H9 (cell line): ENCODE results near the gene THBS4. TPM values are rescaled to one million over a fixed set of nuclear protein-coding genes. Genes with fewer than 3 reads are reported as not detected.

Experiments
- DNase-seq: peaks from one replicate; pipeline ENCODE4 v3.0.0-alpha.2; 2017
- H2AFZ ChIP-seq: one replicate; pipeline ENCODE4 v1.6.1; 2013; ENCODE audit warnings: mild to moderate bottlenecking, low read length, control low read depth, moderate library complexity
- H2AK5ac ChIP-seq: 2 replicates; pipeline ENCODE4 v1.6.1; 2013; ENCODE audit warnings: low read length, control low read depth, mixed read lengths; ENCODE audit not compliant: insufficient read length
- H2BK120ac ChIP-seq: one replicate; pipeline ENCODE4 v1.6.1; 2013; ENCODE audit warnings: low read depth, mild to moderate bottlenecking, low read length, control low read depth, inconsistent platforms; ENCODE audit not compliant: poor library complexity, severe bottlenecking
- H2BK12ac ChIP-seq: 2 replicates; pipeline ENCODE4 v1.6.1; 2013; ENCODE audit warnings: low read length, control low read depth, mixed read lengths, low read depth; ENCODE audit not compliant: insufficient read length
- H2BK15ac ChIP-seq: 2 replicates; pipeline ENCODE4 v1.6.1; 2013; ENCODE audit warnings: low read depth, low read length, control low read depth
- H2BK20ac ChIP-seq: one replicate; pipeline ENCODE4 v1.6.1; 2013; ENCODE audit warnings: low read depth, mild to moderate bottlenecking, low read length, control low read depth, inconsistent platforms; ENCODE audit not compliant: poor library complexity, severe bottlenecking
- H2BK5ac ChIP-seq: 2 replicates; pipeline ENCODE4 v1.6.1; 2013; ENCODE audit warnings: low read length, control low read depth, mixed read lengths; ENCODE audit not compliant: insufficient read length
- H3K14ac ChIP-seq: 2 replicates; pipeline ENCODE4 v1.6.1; 2013; ENCODE audit warnings: low read length, control low read depth; ENCODE audit not compliant: insufficient read depth
- H3K18ac ChIP-seq: 2 replicates; pipeline ENCODE4 v1.6.1; 2013; ENCODE audit warnings: low read depth, mild to moderate bottlenecking, mixed read lengths, low read length, control low read depth; ENCODE audit not compliant: insufficient read length
- H3K23ac ChIP-seq: 2 replicates; pipeline ENCODE4 v1.6.1; 2013; ENCODE audit warnings: low read length, control low read depth, mixed read lengths, low read depth; ENCODE audit not compliant: insufficient read length
- H3K23me2 ChIP-seq: 2 replicates; pipeline ENCODE4 v1.6.1; 2013; ENCODE audit warnings: low read depth, mild to moderate bottlenecking, mixed read lengths, low read length, control low read depth; ENCODE audit not compliant: insufficient read length, poor library complexity, severe bottlenecking
- H3K27ac ChIP-seq: 2 replicates; pipeline ENCODE4 v1.5.1; 2013; ENCODE audit warnings: low read length, control low read depth, mixed read lengths, low read depth; ENCODE audit not compliant: insufficient read length
- H3K27me3 ChIP-seq: 2 replicates; pipeline ENCODE4 v1.6.1; 2013; ENCODE audit warnings: low read length, control low read depth, inconsistent platforms; ENCODE audit not compliant: insufficient read depth
- H3K4ac ChIP-seq: 2 replicates; pipeline ENCODE4 v1.6.1; 2013; ENCODE audit warnings: low read depth, mild to moderate bottlenecking, control low read depth, inconsistent platforms, low read length, moderate library complexity
- H3K4me1 ChIP-seq: 2 replicates; pipeline ENCODE4 v1.6.1; 2013; ENCODE audit warnings: low read length, control low read depth, inconsistent platforms; ENCODE audit not compliant: insufficient read depth
- H3K4me2 ChIP-seq: 2 replicates; pipeline ENCODE4 v1.6.1; 2013; ENCODE audit warnings: low read length, control low read depth, mixed read lengths; ENCODE audit not compliant: insufficient read length, insufficient read depth
- H3K56ac ChIP-seq: 2 replicates; pipeline ENCODE4 v1.6.1; 2013; ENCODE audit warnings: low read depth, mild to moderate bottlenecking, mixed read lengths, low read length, control low read depth; ENCODE audit not compliant: insufficient read length
- H3K79me1 ChIP-seq: 2 replicates; pipeline ENCODE4 v1.6.1; 2013; ENCODE audit warnings: low read depth, mild to moderate bottlenecking, moderate library complexity, low read length, control low read depth, inconsistent platforms; ENCODE audit not compliant: insufficient read depth, poor library complexity, severe bottlenecking
- H3K79me2 ChIP-seq: 2 replicates; pipeline ENCODE4 v1.6.1; 2013; ENCODE audit warnings: low read length, control low read depth, inconsistent platforms; ENCODE audit not compliant: insufficient read depth
- H3K9ac ChIP-seq: 2 replicates; pipeline ENCODE4 v1.6.1; 2013; ENCODE audit warnings: low read length, control low read depth, mixed read lengths; ENCODE audit not compliant: insufficient read length; ENCODE audit errors: extremely low read depth
- H3K9me3 ChIP-seq: one replicate; pipeline ENCODE4 v1.6.1; 2013; ENCODE audit warnings: low read depth, low read length, inconsistent platforms; ENCODE audit not compliant: control insufficient read depth
- H3T11ph ChIP-seq: one replicate; pipeline ENCODE4 v1.6.1; 2013; ENCODE audit warnings: mild to moderate bottlenecking, low read length, control low read depth, inconsistent platforms
- H4K20me1 ChIP-seq: one replicate; pipeline ENCODE4 v1.6.1; 2013; ENCODE audit not compliant: control insufficient read depth, insufficient read length, insufficient read depth
- H4K5ac ChIP-seq: 2 replicates; pipeline ENCODE4 v1.6.1; 2013; ENCODE audit warnings: low read depth, mild to moderate bottlenecking, mixed read lengths, low read length, control low read depth; ENCODE audit not compliant: insufficient read length
- H4K8ac ChIP-seq: replicated peaks from 2 replicates; pipeline ENCODE4 v1.6.1; 2013; ENCODE audit warnings: low read length, control low read depth, mixed read lengths, low read depth; ENCODE audit not compliant: insufficient read length
- H4K91ac ChIP-seq: 2 replicates; pipeline ENCODE4 v1.6.1; 2013; ENCODE audit warnings: low read depth, mild to moderate bottlenecking, moderate library complexity, mixed read lengths, low read length, control low read depth; ENCODE audit not compliant: insufficient read length
- H3K27ac Mint-ChIP-seq, 3 experiments: 2 replicates in 2 of 3; 3 replicates in 1 of 3; pipeline ENCODE4 v1.8.0; 2020 to 2021; ENCODE audit warnings: mixed read lengths in 3 of 3, mild to moderate bottlenecking in 1 of 3, moderate library complexity in 1 of 3
- H3K27me3 Mint-ChIP-seq: 2 replicates; pipeline ENCODE4 v1.8.0; 2021; ENCODE audit warnings: low read depth, mild to moderate bottlenecking, moderate library complexity, mixed read lengths
- H3K36me3 Mint-ChIP-seq, 3 experiments: 2 replicates in 2 of 3; 3 replicates in 1 of 3; pipeline ENCODE4 v1.8.0; 2020 to 2021; ENCODE audit warnings: low read depth in 3 of 3, mixed read lengths in 3 of 3; ENCODE audit not compliant: insufficient read depth in 1 of 3
- H3K4me1 Mint-ChIP-seq, 2 experiments: 2 replicates each; pipeline ENCODE4 v1.8.0; 2020; ENCODE audit warnings: mixed read lengths in 2 of 2
- H3K4me3 Mint-ChIP-seq, 2 experiments: 2 replicates in 1 of 2; 3 replicates in 1 of 2; pipeline ENCODE4 v1.8.0; 2020 to 2021; ENCODE audit warnings: mild to moderate bottlenecking in 2 of 2, mixed read lengths in 2 of 2, moderate library complexity in 1 of 2
- H3K9me3 Mint-ChIP-seq, 2 experiments: 2 replicates in 1 of 2; 3 replicates in 1 of 2; pipeline ENCODE4 v1.8.0; 2020; ENCODE audit warnings: mild to moderate bottlenecking in 2 of 2, mixed read lengths in 2 of 2, moderate library complexity in 1 of 2
- WGBS: extraction: QIAGEN DNeasy Blood & Tissue Kit; methylation state at CpG from one replicate; pipeline ENCODE4 v1.1.7; 2013; ENCODE audit warnings: missing lambda C conversion rate, low lambda C conversion rate, mixed read lengths; ENCODE audit not compliant: insufficient read length; ENCODE audit errors: extremely low coverage; 5-methylcytosine and 5-hydroxymethylcytosine counted together
- total RNA-seq: library from RNA; stranded (reverse); gene quantifications from 2 replicates; pipeline ENCODE4 v1.2.1, GENCODE V29; 2021
- TF ChIP-seq, protein P1 (sequence below): fragments of 200-600 bp; sonication (generic); conservative IDR thresholded peaks from 3 replicates; pipeline ENCODE4 v1.8.0; 2021; ENCODE audit warnings: antibody characterized with exemption, mild to moderate bottlenecking

The THBS4 gene
- total RNA-seq, 1 experiment from 2014 or later = 19.0 TPM

DNA sequence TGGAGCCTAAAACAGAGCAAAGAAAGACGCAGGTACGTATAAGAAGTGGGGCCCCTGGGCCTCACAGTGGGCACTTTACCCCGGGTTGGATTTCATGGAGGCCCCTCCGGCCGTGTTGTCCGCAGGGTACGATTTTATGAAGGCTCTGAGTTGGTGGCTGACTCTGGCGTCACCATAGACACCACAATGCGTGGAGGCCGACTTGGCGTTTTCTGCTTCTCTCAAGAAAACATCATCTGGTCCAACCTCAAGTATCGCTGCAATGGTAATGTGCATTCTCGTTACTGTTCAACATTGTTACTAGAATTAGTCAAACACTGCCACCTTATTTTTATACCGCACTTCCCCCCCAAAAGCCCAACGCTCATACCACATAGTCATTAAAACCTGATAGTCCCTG is 47.1 kb downstream of the THBS4 start:
- peaks cover 1 to 13% (median 5%) of the 10 kb centered on the region in 3 experiments; a peak in 3 of 7 replicates for H3K36me3 Mint-ChIP-seq
- Histone ChIP-seq H3K23ac (no peak overlapping the region), H3K14ac (no peak overlapping the region), H3T11ph (no peak overlapping the region), H3K27ac (no peak overlapping the region), H3K4me1 (no peaks in the 10 kb centered on the region), H2AK5ac (no peak overlapping the region), H2BK12ac (no peak overlapping the region), H3K56ac (no peak overlapping the region), H3K4ac (no peak overlapping the region), H3K23me2 (no peaks in the 10 kb centered on the region), H4K91ac (no peak overlapping the region), H2BK120ac (no peak overlapping the region), H3K79me1 (no peaks in the 10 kb centered on the region), H4K5ac (no peak overlapping the region), H3K4me2 (no peak overlapping the region), H3K9ac (no peak overlapping the region), H3K18ac (no peak overlapping the region), H3K9me3 (no peaks in the 10 kb centered on the region), H2BK20ac (no peak overlapping the region), H2AFZ (no peak overlapping the region), H3K27me3 (no peaks in the 10 kb centered on the region), H4K8ac (no peak overlapping the region), H2BK15ac (no peak overlapping the region), H3K79me2 (no peaks in the 10 kb centered on the region), H2BK5ac (no peak overlapping the region), H4K20me1 (no peaks in the 10 kb centered on the region)
- no peak overlapping the region for H3K27ac Mint-ChIP-seq
- TF ChIP-seq, protein P1, sequence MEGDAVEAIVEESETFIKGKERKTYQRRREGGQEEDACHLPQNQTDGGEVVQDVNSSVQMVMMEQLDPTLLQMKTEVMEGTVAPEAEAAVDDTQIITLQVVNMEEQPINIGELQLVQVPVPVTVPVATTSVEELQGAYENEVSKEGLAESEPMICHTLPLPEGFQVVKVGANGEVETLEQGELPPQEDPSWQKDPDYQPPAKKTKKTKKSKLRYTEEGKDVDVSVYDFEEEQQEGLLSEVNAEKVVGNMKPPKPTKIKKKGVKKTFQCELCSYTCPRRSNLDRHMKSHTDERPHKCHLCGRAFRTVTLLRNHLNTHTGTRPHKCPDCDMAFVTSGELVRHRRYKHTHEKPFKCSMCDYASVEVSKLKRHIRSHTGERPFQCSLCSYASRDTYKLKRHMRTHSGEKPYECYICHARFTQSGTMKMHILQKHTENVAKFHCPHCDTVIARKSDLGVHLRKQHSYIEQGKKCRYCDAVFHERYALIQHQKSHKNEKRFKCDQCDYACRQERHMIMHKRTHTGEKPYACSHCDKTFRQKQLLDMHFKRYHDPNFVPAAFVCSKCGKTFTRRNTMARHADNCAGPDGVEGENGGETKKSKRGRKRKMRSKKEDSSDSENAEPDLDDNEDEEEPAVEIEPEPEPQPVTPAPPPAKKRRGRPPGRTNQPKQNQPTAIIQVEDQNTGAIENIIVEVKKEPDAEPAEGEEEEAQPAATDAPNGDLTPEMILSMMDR = no peak
- H3K4me1 Mint-ChIP-seq = peaks cover 13 to 18% of the 10 kb centered on the region in 2 experiments
- no peaks in the 10 kb centered on the region for H3K9me3 Mint-ChIP-seq
- no peak for DNase-seq
- WGBS = no CpG with 5 or more reads among the region's 15 CpGs
- H3K27me3 Mint-ChIP-seq = no peaks in the 10 kb centered on the region
- no peak overlapping the region for H3K4me3 Mint-ChIP-seq
